ENCODE data around the gene CBY2.

DNA sequence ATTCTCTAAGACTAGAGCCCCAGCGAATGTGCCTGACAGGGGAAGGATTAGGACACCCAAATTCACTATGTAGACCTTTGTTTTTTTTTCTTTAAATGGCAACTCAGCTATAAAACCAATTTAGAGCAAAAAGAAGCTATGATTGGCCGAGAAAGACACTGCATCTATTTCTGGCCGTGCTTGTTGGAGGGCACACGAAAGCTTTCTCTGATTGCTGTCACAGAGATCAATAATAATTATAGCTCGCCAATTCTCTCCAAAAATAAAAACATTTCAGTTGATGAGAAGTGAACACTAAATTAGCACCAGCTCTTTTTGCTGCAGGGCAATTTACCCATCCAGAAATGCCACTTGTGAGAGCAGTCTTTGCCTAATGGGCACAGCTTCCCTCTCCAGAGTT lies 31.2 kb downstream of the CBY2 start:
- TF ChIP-seq, protein P1, sequence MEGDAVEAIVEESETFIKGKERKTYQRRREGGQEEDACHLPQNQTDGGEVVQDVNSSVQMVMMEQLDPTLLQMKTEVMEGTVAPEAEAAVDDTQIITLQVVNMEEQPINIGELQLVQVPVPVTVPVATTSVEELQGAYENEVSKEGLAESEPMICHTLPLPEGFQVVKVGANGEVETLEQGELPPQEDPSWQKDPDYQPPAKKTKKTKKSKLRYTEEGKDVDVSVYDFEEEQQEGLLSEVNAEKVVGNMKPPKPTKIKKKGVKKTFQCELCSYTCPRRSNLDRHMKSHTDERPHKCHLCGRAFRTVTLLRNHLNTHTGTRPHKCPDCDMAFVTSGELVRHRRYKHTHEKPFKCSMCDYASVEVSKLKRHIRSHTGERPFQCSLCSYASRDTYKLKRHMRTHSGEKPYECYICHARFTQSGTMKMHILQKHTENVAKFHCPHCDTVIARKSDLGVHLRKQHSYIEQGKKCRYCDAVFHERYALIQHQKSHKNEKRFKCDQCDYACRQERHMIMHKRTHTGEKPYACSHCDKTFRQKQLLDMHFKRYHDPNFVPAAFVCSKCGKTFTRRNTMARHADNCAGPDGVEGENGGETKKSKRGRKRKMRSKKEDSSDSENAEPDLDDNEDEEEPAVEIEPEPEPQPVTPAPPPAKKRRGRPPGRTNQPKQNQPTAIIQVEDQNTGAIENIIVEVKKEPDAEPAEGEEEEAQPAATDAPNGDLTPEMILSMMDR (IDR thresholded peaks at IDR 0.05) = no peak
- no peak for TF ChIP-seq POLR2AphosphoS5 (IDR thresholded peaks at IDR 0.05)

Measured in esophagus muscularis mucosa (tissue), 3 donors.